GM19328 (cell line): ENCODE results near the gene RBM3.

Experiments used
- ATAC-seq: cut with Tn5 transposase; IDR thresholded peaks from one replicate; pipeline ENCODE4 v1.9.1; 2021; ENCODE audit warnings: mild to moderate bottlenecking, moderate library complexity; ENCODE audit not compliant: unreplicated experiment

The RBM3 gene

GRCh38 chrX:48617542-48618340, 43.5 kb downstream of the RBM3 start:
- no peak for ATAC-seq

DNA sequence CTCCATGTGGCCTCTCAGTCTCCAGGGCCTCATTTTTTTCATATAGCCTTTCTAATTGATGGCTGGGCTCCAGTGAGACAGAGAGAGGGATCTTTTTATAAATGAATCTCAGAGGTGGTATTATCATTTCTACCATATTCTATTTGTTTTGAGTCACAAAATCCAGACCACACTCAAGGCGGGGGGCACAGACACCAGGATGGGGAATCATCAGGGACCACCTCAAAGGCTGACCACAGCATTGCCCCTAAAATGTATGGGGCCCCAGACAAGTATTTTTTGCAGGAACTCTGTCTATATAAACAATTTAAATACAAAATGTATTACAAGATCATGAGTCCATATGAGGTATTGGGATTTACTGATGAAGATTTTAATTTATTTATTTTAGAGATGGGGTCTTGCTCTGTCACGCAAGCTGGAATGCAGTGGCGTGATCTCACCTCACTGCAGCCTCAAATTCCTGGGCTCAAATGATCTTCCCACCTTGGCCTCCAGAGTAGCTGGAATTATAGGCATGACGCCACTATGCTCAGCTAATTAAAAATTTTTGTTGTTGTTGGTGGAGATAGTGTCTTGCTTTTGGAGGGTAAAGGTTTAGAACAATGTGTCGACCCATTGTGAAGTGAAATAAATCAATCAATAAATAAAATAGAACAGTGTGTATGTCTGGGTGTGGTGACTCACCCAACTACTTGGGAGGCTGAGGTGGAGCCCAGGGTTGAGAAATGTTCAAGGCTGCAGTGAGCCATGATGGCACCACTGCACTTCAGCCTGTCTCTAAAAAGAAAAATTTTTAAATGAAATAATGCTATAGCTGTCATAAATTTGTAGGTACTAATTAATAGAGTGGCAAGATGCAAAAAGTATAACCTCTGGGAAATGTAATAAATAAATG, 52.4 kb downstream of the RBM3 start:
- ATAC-seq: no peak
